ENCODE results near the gene LTBP4.
"Not testable (repeated sequence)": the region's sequence is repeated elsewhere in the genome, so short reads cannot be mapped to it uniquely, and the experiment has no call there.

LTBP4 gene

DNA sequence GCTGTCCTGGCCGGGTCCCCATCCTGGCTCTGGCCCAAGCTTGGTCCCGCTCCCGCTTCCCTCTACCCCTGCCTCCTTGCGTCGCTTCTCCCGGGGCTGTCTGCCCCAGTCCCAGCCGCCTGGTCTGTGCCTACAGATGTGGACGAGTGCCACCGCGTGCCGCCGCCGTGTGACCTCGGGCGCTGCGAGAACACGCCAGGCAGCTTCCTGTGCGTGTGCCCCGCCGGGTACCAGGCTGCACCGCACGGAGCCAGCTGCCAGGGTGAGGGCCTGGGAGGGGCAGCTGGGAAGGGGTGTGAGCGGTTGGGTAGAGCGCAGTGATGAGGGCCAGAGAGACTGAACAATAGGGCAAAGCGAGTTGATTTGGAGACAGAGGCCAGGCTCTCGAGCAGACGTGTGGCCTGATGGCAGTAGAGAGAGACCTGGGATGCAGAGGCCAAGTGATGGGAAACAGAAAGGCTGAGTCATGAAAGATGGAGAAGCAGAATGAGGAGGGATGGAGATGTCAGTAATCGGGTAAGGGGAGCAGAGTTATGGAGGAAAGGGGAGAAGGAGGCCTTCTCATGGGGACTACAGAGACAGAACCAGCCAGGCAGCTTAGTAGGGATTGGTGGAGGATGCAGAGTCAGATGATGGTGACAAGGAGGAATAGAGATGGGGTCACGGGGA is 9.4 kb downstream of the LTBP4 start:
- DNase-seq (ENCODE audit: low read depth, low spot score), result no peak

DNA sequence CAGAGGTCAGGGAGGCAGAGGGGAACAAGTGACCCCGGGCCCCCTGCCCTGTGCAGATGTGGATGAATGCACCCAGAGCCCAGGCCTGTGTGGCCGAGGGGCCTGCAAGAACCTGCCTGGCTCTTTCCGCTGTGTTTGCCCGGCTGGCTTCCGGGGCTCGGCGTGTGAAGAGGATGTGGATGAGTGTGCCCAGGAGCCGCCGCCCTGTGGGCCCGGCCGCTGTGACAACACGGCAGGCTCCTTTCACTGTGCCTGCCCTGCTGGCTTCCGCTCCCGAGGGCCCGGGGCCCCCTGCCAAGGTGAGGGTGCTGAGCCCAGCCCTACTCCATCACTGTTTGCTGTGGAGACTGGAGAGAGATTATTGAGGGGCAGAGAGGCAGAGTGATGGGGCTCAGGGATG is 9.9 kb downstream of the LTBP4 start:
- DNase-seq (ENCODE audit: low read depth, low spot score), result no peak

DNA sequence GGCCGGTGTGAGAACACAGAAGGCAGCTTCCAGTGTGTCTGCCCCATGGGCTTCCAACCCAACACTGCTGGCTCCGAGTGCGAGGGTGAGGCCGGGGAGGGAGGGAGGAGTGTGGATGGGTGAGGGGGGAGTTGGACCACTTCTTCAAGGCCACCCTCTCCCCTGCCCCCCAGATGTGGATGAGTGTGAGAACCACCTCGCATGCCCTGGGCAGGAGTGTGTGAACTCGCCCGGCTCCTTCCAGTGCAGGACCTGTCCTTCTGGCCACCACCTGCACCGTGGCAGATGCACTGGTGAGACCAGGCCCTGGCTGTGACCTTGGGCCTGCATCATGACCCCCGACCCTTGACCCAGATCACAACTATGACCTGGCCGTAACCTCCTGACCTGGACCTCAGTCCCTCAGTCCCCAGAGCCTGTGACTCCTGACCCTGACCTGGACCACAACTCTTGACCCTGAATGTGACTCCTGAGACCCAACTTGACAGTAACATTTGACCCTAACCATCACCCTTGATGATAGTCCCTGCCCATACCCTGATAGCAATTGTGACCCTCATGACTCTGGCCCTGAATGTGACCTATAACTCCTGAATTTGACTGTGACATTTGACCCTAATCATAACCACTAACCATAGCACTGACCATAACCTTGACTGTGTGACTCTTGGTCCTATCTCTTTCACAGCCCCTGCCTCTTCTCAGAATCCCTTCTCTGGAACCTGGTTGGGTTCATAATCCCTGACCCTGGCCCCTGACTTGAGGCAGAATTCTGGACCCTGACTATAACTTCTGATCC is 10.9 kb downstream of the LTBP4 start:
- DNase-seq (ENCODE audit: low read depth, low spot score), result no peak

DNA sequence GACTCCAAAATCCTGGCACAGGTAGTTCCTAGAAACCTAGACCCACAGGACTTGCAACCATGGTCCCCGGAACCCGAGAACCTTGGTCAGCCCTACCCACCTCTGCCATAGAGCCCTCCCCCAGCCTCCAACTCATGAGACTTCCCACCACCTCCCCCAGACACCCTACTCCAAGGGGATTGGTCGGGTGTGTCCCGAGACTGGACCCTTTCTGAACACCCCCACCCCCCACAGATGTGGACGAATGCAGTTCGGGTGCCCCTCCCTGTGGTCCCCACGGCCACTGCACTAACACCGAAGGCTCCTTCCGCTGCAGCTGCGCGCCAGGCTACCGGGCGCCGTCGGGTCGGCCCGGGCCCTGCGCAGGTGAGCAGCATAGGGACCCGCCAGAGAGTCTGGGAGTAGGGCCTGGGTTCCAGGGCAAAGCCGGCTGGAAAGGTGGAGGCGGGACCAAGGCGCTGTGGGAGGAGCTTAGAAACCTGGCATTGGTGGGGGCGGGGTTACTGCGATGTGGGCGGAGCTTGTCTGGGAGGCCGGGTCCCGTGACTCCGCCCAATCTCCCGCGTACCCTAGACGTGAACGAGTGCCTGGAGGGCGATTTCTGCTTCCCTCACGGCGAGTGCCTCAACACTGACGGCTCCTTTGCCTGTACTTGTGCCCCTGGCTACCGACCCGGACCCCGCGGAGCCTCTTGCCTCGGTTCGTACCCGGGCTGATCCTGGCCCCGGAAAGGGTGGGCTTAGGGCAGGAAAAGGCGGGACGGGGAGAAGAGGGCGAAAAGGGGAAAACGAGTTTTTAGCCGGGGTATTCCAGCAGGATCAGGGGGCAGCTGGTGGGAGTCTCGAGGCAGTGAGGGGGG is 11.9 kb downstream of the LTBP4 start:
- no peak for DNase-seq (ENCODE audit: low read depth, low spot score)

DNA sequence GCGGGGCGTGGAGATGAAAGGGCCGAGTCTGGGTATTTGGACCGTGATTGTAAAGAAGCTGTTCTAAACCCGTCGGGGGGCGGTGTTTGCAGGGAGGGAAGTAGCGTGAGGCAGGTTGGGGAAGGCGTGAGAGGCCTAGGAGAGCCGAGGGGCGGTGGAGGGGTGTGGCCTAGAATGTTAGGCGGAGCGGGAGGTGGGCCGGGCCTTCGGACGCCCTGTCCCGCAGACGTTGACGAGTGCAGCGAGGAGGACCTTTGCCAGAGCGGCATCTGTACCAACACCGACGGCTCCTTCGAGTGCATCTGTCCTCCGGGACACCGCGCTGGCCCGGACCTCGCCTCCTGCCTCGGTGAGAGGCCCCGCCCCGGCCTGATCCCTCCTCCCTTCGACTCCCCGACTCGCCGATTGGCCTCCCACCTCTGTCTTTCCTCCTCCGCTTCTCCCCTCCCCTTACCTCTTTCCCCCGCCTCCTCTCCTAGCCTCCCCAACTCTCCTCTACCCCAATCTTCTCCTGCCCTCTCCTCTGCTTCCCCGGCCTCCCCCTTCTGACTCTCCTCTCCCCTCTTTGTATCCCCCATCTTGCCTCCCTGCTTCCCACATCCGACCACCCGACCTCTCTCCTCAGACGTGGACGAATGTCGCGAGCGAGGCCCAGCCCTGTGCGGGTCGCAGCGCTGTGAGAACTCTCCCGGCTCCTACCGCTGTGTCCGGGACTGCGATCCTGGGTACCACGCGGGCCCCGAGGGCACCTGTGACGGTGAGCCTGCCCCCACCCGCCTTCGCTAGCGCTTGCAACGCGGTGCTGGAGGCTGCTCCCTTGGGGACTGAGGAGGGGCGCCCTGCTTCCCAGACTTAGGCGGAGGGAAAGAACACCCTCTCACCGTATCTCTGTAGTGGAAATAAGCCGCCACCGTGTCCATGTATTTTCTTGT is 12.8 kb downstream of the LTBP4 start:
- DNase-seq (ENCODE audit: low read depth, low spot score), result no peak

DNA sequence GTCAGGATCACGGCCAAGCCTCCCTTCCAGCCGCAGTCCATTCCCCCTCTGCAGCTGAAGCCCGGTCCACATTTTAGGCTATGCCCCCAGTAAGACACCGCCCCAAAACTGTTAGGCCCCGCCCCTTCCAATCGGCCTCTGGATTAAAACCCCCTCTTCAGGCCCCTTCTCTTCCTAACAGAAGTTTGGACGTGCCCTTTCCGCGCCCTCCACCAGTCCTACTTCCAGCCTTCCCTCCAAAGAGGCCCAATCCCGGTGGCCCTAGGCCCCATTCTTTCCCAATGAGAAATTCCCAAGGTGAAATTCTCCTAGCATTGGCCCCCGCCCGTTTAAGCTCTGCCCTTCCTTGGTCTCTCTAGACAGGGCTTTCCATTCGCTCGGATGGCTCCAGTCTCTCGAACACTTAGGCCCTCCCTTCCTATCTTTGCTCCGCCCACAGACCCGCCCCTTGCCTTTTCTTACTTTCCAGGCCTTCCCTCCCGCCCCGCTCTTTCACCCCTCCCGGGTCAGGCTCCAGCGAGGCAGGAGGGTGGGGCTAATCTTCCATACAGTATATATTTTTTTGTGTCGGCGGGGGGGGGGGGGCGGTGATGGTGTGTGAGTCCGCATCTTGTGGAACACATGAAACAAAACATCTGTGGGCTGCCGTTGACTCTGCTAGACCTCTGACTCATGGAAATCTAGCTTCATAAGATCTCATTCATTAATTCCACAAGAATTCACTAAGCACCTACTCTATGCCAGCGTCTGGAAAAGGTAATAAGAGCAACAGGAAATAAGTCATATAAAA is 13.6 kb downstream of the LTBP4 start:
- DNase-seq (ENCODE audit: low read depth, low spot score), result no peak

DNA sequence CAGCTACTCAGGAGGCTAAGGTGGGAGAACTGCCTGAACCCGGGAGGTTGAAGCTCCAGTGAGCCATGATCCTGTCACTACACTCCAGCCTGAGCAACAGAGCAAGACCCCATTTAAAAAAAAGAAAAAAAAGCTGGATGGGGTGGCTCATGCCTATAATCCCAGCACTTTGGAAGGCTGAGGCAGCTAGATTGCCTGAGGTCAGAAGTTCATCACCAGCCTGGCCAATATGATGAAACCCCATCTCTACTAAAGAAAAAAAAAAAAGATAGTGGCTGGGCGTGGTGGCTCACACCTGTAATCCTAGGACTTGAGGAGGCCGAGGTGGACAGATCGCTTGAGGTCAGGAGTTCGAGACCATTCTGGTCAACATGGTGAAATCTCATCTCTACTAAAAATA is 15.0 kb downstream of the LTBP4 start:
- no peak for DNase-seq (ENCODE audit: low read depth, low spot score)

DNA sequence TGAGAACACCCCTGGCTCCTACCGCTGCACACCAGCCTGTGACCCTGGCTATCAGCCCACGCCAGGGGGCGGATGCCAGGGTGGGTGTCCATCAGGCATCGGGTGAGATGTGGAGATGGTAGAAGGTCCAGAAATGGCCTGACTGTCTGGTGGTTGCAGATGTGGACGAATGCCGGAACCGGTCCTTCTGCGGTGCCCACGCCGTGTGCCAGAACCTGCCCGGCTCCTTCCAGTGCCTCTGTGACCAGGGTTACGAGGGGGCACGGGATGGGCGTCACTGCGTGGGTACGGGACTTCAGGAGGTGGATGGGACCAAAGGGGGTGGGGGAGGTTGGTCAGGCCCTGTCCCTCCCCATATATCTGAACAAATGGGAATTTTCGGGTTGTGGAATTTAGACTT is 15.8 kb downstream of the LTBP4 start:
- DNase-seq (ENCODE audit: low read depth, low spot score), result no peak

DNA sequence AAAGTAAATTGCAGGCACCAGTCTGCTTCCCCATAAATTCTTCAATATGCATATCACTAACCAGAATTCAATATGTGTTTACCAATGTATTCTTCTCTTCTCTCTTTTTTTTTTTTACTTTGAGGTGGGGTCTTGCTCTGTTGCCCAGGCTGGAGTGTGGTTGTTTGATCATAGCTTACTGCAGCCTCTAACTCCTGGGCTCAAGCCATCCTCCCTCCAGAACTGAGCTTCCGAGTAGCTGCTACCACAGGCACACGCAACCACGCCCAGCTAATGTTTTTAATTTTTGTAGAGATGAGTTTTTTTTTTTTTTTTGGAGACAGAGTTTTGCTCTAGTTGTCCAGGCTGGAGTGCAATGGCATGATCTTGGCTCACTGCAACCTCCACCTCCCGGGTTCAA is 16.8 kb downstream of the LTBP4 start:
- no peak for DNase-seq (ENCODE audit: low read depth, low spot score)

DNA sequence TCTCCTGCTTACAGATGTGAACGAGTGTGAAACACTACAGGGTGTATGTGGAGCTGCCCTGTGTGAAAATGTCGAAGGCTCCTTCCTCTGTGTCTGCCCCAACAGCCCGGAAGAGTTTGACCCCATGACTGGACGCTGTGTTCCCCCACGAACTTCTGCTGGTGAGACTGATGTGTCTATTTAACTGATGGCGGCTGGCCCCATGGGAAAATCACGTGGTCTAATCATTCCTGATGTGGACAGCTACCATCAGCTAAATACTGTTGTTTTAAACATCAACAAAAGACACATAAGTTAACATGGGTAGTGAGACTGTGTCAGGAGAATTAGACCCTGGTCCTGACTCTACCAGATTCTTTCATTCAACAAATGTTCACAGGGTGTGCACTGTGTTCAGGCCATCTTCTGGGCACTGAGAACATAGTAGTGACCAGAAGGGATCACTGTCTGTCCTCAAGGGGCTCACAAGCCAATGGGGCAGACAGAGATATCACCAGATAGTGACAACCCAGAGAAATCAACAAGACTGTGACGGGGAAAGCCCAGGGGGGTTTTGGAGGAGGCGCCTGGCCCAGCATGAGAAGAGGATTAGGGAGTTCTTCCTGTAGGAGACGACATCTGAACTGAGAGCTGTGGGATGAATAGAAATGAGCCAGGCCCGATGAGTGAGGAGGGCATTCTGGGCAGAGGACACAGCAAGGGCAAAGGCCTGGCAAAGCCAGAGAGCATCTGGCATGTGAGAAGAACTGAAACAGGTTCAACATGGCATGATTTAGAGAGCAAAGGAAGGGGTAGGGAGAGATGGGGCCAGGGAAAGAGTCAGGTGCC is 18.4 kb downstream of the LTBP4 start:
- DNase-seq (ENCODE audit: low read depth, low spot score), result no peak

DNA sequence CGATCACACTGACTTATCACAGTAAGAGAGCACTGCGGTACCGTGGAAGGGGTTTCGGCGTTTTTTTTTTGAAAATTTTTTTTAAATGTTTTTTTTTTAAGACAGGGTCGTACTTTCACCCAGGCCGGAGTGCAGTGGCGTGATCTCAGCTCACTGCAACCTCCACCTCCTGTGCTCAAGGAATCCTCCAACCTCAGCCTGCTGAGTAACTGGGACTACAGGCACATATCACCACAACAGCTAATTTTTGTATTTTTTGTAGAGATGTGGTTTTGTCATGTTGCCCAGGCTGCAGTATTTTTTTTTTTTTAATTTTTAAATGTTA is 19.0 kb downstream of the LTBP4 start:
- no peak for DNase-seq (ENCODE audit: low read depth, low spot score)

DNA sequence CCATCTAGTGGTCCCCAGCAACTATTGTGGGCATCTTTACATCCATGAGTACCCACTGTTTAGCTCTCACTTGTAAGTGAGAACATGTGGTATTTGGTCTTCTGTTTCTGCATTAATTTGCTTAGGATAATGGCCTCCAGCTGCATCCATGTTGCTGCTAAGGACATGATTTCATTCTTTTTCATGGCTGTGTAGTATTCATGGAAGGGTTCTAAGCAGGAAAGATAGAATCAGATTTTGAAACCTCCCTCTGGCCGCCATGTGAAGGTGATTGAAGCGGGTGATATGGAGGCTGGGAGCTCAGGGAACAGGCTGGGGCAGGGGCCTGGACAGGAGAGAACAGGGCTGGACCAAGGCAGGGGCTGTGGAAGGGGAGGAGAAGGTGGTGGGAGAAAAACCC is 20.1 kb downstream of the LTBP4 start:
- no peak for DNase-seq (ENCODE audit: low read depth, low spot score)

DNA sequence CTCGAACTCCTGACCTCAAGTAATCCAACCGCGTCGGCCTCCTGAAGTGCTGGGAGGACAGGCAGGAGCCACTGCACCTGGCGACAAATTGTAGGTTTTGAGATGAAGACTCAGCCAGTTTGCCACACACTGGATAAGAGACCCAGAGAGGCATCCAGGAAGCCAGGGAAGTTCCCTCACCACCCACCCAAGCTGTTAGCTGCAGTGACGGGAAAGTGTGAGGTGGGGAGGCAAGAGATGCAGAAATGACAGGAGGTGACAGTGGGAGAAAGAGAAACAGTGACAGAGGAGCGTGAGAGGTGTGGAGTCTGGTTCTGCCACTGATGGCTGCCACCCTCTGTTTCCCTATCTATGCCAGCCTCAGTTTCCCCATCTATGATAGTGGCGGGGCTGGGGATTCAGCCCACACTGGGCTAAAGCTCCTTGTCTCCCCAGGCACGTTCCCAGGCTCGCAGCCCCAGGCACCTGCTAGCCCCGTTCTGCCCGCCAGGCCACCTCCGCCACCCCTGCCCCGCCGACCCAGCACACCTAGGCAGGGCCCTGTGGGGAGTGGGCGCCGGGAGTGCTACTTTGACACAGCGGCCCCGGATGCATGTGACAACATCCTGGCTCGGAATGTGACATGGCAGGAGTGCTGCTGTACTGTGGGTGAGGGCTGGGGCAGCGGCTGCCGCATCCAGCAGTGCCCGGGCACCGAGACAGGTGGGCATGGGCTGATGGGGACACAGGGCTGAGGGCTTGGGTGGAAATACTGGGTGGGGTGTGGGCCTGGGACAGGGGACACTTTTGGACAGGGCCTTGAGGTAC is 21.0 kb downstream of the LTBP4 start:
- DNase-seq (ENCODE audit: low read depth, low spot score), result no peak

DNA sequence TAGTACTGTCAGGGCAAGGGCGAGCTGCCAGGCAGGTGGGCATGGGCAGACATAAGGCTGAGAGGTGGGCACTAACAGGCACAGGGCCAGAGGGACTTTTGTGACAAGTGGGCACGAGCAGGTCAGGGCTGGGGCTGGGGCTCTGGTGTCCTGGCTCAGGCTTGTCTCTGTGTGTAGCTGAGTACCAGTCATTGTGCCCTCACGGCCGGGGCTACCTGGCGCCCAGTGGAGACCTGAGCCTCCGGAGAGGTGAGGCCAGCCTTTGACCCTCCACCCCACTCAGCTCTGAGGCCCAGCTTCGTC is 21.6 kb downstream of the LTBP4 start:
- no peak for DNase-seq (ENCODE audit: low read depth, low spot score)

DNA sequence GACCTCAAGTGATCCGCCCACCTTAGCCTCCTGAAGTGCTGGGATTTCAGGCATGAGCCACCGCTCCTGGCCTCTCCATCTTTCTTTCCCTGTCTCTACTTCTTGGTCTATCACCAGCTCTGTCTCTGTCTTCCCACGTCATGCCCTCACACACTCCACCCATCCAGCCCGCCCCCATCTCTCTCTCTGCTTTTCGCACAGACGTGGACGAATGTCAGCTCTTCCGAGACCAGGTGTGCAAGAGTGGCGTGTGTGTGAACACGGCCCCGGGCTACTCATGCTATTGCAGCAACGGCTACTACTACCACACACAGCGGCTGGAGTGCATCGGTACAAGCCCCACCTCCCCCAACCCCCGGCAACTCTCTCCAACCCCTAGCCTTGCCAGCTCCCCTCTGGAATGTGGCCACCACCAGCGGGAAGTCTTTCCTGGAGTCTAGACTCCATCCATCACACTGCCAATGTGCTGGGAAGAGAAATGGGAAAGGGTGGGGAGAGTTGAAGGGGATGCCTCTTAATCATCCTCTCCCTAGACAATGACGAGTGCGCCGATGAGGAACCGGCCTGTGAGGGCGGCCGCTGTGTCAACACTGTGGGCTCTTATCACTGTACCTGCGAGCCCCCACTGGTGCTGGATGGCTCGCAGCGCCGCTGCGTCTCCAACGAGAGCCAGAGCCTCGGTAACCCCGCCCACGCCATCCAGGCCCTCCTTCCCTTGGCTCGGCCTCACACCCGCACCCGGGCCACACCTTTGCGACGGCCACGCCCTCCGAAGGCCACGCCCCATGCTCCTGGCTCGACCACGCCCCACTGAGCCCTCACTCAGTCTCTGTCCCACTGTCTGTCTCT is 22.5 kb downstream of the LTBP4 start:
- no peak for DNase-seq (ENCODE audit: low read depth, low spot score)

DNA sequence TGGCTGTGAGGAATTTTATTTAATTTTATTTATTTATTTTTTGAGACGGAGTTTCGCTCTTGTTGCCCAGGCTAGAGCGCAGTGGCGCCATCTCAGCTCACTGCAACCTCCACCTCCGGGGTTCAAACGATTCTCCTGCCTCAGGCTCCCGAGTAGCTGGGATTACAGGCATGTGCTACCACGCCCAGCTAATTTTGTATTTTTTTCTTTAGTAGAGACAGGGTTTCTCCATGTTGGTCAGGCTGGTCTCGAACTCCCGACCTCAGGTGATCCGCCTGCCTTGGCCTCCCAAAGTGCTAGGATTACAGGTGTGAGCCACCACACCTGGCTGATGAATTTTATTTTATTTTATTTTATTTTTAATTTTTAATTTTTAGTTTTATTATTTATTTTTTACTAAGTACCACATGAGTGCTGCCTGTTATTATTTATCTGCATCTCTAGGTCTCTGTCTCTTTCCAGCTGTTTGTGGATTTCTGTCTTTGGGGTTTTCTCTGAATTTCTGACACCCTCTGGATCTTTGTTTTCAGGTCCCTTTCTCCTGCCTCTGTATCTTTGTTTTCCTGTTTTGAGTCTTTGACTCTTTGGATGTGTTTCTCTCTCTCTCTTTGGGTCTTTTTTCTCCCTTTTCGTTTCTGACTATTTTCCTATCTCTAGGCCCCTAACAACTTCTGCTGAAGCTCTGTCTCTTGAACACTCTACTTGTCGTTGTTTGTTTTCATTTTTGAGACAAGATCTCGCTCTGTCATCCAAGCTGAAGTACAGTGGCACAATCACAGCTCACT is 23.4 kb downstream of the LTBP4 start:
- DNase-seq (ENCODE audit: low read depth, low spot score), result not testable (repeated sequence)

DNA sequence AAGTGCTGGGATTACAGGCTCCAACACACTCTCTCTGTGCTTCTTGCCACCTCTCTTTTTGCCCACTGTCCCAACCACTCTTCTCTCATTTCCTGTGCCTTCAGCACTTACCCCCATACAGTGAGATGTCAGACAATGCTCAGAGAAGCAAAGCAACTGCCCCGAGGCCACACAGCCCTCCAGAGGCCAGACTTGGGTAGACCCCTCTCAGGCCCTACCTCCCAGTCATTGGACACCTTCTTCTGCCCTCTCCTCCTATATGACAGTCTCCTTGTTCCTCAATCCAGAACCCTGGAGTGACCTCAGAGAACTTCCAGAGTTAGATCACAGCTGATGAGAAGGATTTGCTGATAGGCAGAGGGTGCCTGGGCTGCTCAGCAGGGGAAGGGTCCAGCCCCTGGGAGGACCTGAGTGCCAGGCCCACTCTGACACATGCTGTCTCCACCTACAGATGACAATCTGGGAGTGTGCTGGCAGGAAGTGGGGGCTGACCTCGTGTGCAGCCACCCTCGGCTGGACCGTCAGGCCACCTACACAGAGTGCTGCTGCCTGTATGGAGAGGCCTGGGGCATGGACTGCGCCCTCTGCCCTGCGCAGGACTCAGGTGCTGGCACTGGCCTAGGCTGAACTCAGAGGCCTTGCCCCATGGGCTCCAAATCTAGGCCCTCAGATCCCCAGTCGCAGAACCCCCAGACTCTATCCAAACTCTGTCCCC is 24.4 kb downstream of the LTBP4 start:
- no peak for DNase-seq (ENCODE audit: low read depth, low spot score)

All from iPS DF 19.7 (cell line).